ENCODE data around the gene ATF6. TPM values are rescaled to one million over a fixed set of nuclear protein-coding genes. Genes with fewer than 3 reads are reported as not detected.

ATF6 gene
- total and polyA plus RNA-seq, 9 of the 15 experiments (the other 6 are each of a cell fraction or from before 2014, with no cell fraction given) = 11.7 to 32.4 (median 20.4) TPM

DNA sequence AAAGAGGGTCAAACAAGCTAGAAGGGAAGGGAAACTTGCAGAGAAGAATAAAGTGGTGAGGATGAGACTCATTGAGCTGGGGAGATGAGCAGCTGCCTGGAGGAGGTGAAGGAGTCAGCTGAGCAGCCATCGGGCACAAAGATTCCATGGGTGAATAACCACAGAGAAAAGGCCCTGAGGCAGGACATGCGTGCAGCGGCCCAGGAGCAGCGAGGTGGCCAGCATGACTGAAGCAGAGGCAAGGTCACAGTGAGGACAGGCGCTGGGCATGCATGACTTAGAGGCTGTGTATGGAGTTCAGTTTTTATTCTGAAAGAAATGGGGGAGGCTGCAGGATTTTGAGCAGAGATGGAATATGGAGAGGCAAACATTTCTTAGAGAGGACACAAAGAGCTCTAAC is 232.7 kb downstream of the ATF6 start:
- no peak for FAIRE-seq
- 0 out of 3 replicates have a peak, but pooled peaks have one; percentile 29 for ATAC-seq
- POLR2A ChIA-PET = interaction anchor here (1.6 to 1.9 kb wide), 2 partner anchors 11 to 16 kb away, joined by 4 to 7 read pairs; no protein-coding TSS in a partner anchor
- H4K20me1 ChIP-seq (replicated peaks; ENCODE audit: control insufficient read depth, insufficient read depth, low read length) = no peaks in the 10 kb centered on the region
- CTCF ChIA-PET (ENCODE audit: low intra/inter-chr PET ratio) = no interaction called here
- WGBS (ENCODE audit: insufficient coverage, low coverage, missing lambda C conversion rate) = 2% methylated on average over 5 of the region's 5 CpGs
- no peak overlapping the region for H3K9ac ChIP-seq (ENCODE audit: insufficient read depth in 1 of 2, low read depth in 2 of 2, low read length in 2 of 2)
- DNase-seq (ENCODE audit: extremely low read depth in 1 of 4, low spot score in 3 of 4) = no peak
- H3K79me2 ChIP-seq (ENCODE audit: control insufficient read depth, insufficient read depth, low read length) = no peaks in the 10 kb centered on the region
- peaks cover 51 to 78% of the 10 kb centered on the region in 2 experiments; a peak in 4 of 5 replicates for H3K27me3 ChIP-seq (ENCODE audit: control insufficient read depth in 2 of 2, insufficient read depth in 2 of 2, low read length in 2 of 2)
- no peaks in the 10 kb centered on the region for H3K36me3 ChIP-seq (ENCODE audit: control insufficient read depth, insufficient read depth, low read length)
- no peak overlapping the region for H3K27ac ChIP-seq (ENCODE audit: extremely low read depth, low read depth, low read length)
- BruUV-seq (replicated peaks) = no TSS peak
- no peak overlapping the region for H2AFZ ChIP-seq (ENCODE audit: low read depth, low read length)
- H3K4me3 ChIP-seq = no peak overlapping the region
- in situ Hi-C loops (cut with MboI) (no loop called here), intact Hi-C loops (cut with micrococcal nuclease) (no loop called here)
- H3K9me3 ChIP-seq (replicated peaks; ENCODE audit: control insufficient read depth, insufficient read depth, low read depth, low read length) = no peaks in the 10 kb centered on the region
- no peaks in the 10 kb centered on the region for H3K9me1 ChIP-seq (ENCODE audit: control insufficient read depth, insufficient read depth, low read length)
- no peak overlapping the region for H3K4me2 ChIP-seq (ENCODE audit: insufficient read depth, low read length)
- TF ChIP-seq ZNF707 (CRISPR knock-in tag; conservative IDR thresholded peaks at IDR 0.05) (no peak), DMBX1 (CRISPR knock-in tag; IDR thresholded peaks at IDR 0.05; ENCODE audit: borderline replicate concordance) (no peak), ZNF41 (CRISPR knock-in tag; conservative IDR thresholded peaks at IDR 0.05) (no peak), SMAD1 (IDR thresholded peaks at IDR 0.05; ENCODE audit: low read depth, low read length, partially characterized antibody) (no peak), POLR2A (conservative IDR thresholded peaks at IDR 0.05) (no peak), ELF2 (CRISPR knock-in tag; IDR thresholded peaks at IDR 0.05) (no peak), XRCC4 (IDR thresholded peaks at IDR 0.05; ENCODE audit: extremely low read depth, insufficient read depth, insufficient read length) (no peak), ZNF282 (CRISPR knock-in tag; IDR thresholded peaks at IDR 0.05) (no peak), PTBP1 (IDR thresholded peaks at IDR 0.05; ENCODE audit: low read depth, low read length) (no peak), GTF2A2 (tag; IDR thresholded peaks at IDR 0.05) (no peak), ZNF668 (CRISPR knock-in tag; IDR thresholded peaks at IDR 0.05) (no peak), CBFA2T2 (conservative IDR thresholded peaks at IDR 0.05) (no peak)
- TF ChIP-seq, protein P1, sequence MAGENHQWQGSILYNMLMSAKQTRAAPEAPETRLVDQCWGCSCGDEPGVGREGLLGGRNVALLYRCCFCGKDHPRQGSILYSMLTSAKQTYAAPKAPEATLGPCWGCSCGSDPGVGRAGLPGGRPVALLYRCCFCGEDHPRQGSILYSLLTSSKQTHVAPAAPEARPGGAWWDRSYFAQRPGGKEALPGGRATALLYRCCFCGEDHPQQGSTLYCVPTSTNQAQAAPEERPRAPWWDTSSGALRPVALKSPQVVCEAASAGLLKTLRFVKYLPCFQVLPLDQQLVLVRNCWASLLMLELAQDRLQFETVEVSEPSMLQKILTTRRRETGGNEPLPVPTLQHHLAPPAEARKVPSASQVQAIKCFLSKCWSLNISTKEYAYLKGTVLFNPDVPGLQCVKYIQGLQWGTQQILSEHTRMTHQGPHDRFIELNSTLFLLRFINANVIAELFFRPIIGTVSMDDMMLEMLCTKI (IDR thresholded peaks at IDR 0.05; ENCODE audit: partially characterized antibody) = no peak
- TF ChIP-seq, protein P2, sequence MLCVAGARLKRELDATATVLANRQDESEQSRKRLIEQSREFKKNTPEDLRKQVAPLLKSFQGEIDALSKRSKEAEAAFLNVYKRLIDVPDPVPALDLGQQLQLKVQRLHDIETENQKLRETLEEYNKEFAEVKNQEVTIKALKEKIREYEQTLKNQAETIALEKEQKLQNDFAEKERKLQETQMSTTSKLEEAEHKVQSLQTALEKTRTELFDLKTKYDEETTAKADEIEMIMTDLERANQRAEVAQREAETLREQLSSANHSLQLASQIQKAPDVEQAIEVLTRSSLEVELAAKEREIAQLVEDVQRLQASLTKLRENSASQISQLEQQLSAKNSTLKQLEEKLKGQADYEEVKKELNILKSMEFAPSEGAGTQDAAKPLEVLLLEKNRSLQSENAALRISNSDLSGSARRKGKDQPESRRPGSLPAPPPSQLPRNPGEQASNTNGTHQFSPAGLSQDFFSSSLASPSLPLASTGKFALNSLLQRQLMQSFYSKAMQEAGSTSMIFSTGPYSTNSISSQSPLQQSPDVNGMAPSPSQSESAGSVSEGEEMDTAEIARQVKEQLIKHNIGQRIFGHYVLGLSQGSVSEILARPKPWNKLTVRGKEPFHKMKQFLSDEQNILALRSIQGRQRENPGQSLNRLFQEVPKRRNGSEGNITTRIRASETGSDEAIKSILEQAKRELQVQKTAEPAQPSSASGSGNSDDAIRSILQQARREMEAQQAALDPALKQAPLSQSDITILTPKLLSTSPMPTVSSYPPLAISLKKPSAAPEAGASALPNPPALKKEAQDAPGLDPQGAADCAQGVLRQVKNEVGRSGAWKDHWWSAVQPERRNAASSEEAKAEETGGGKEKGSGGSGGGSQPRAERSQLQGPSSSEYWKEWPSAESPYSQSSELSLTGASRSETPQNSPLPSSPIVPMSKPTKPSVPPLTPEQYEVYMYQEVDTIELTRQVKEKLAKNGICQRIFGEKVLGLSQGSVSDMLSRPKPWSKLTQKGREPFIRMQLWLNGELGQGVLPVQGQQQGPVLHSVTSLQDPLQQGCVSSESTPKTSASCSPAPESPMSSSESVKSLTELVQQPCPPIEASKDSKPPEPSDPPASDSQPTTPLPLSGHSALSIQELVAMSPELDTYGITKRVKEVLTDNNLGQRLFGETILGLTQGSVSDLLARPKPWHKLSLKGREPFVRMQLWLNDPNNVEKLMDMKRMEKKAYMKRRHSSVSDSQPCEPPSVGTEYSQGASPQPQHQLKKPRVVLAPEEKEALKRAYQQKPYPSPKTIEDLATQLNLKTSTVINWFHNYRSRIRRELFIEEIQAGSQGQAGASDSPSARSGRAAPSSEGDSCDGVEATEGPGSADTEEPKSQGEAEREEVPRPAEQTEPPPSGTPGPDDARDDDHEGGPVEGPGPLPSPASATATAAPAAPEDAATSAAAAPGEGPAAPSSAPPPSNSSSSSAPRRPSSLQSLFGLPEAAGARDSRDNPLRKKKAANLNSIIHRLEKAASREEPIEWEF (CRISPR knock-in tag; IDR thresholded peaks at IDR 0.05) = no peak
- TF ChIP-seq, protein P3, sequence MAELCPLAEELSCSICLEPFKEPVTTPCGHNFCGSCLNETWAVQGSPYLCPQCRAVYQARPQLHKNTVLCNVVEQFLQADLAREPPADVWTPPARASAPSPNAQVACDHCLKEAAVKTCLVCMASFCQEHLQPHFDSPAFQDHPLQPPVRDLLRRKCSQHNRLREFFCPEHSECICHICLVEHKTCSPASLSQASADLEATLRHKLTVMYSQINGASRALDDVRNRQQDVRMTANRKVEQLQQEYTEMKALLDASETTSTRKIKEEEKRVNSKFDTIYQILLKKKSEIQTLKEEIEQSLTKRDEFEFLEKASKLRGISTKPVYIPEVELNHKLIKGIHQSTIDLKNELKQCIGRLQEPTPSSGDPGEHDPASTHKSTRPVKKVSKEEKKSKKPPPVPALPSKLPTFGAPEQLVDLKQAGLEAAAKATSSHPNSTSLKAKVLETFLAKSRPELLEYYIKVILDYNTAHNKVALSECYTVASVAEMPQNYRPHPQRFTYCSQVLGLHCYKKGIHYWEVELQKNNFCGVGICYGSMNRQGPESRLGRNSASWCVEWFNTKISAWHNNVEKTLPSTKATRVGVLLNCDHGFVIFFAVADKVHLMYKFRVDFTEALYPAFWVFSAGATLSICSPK (IDR thresholded peaks at IDR 0.05; ENCODE audit: borderline replicate concordance) = no peak
- peaks cover 0 to 2% of the 10 kb centered on the region in 2 experiments; a peak in 1 of 5 replicates for H3K4me1 ChIP-seq (replicated peaks in 1 of 2; ENCODE audit: control insufficient read depth in 2 of 2, insufficient read depth in 2 of 2, low read length in 2 of 2)
